B cell (primary cell): Measurements from ENCODE around the gene PRSS53. TPM values are rescaled to one million over a fixed set of nuclear protein-coding genes. Genes with fewer than 3 reads are reported as not detected.

ENCODE experiments used
- ATAC-seq: fragments of 200-7000 bp; cut with Tn5 transposase; one replicate; pipeline ENCODE4 v1.10.0; 2021; ENCODE audit warnings: low read depth, mild to moderate bottlenecking, moderate number of reproducible peaks, moderate library complexity
- CTCF ChIA-PET: fragments of 350-600 bp; sonication (Branson Sonifier 250); formaldehyde crosslinking; loops from one replicate; lab custom pipeline; 2021; ENCODE audit warnings: antibody characterized with exemption, inconsistent platforms; lab: Charles Lee
- POLR2A ChIA-PET: fragments of 350-600 bp; sonication (Branson Sonifier 250); formaldehyde crosslinking; loops from one replicate; lab custom pipeline; 2021; ENCODE audit warnings: antibody characterized with exemption; lab: Charles Lee
- DNase-seq: peaks from one replicate; pipeline ENCODE4 v3.0.0; 2013
- H2AFZ ChIP-seq: 2 replicates; pipeline ENCODE4 v1.6.1; 2012; ENCODE audit warnings: mild to moderate bottlenecking, low read depth, low read length; ENCODE audit not compliant: insufficient read depth, poor library complexity, severe bottlenecking
- H3K27ac ChIP-seq, 2 donors: 1 replicate in 1 of 2; 2 replicates in 1 of 2; pipeline ENCODE4 v1.5.1; 2012 to 2013; ENCODE audit warnings: low read length in 2 of 2, mild to moderate bottlenecking in 2 of 2, moderate library complexity in 1 of 2
- H3K27me3 ChIP-seq, 4 experiments: fragments of 200-600 bp in 1 of 4; sonication (generic) in 1 of 4; replicated peaks in 1 of 4; 1 replicate in 2 of 4; 2 replicates in 2 of 4; pipeline versions ENCODE4 v1.6.1 to v1.7.0; 2013 to 2016; ENCODE audit warnings: low read length in 3 of 4, mild to moderate bottlenecking in 2 of 4, mixed read lengths in 1 of 4, moderate library complexity in 1 of 4; ENCODE audit not compliant: insufficient read depth in 4 of 4, control insufficient read depth in 3 of 4; ENCODE audit errors: control extremely low read depth in 1 of 4
- H3K36me3 ChIP-seq, 2 experiments: replicated peaks in 1 of 2; 1 replicate in 1 of 2; 2 replicates in 1 of 2; pipeline versions ENCODE4 v1.6.1 to v1.7.1; 2013; ENCODE audit warnings: low read length in 1 of 2; ENCODE audit not compliant: insufficient read depth in 2 of 2, control insufficient read depth in 1 of 2; ENCODE audit errors: control extremely low read depth in 1 of 2, extremely low read depth in 1 of 2
- H3K4me1 ChIP-seq, 2 donors: fragments of 200-600 bp in 1 of 2; sonication (generic) in 1 of 2; 1 replicate in 1 of 2; 2 replicates in 1 of 2; pipeline versions ENCODE4 v1.5.1 to v1.6.1; 2013 to 2017; ENCODE audit warnings: low read length in 2 of 2; ENCODE audit not compliant: control insufficient read depth in 2 of 2, insufficient read depth in 2 of 2
- H3K4me2 ChIP-seq: replicated peaks from 2 replicates; pipeline ENCODE3; 2012; ENCODE audit warnings: mild to moderate bottlenecking, low read depth, low read length; ENCODE audit not compliant: poor library complexity, severe bottlenecking
- H3K4me3 ChIP-seq, 5 experiments: fragments of 200-600 bp in 1 of 5; sonication (generic) in 1 of 5; 1 replicate in 3 of 5; 2 replicates in 2 of 5; pipeline versions ENCODE4 v1.5.1 to v1.7.0; 2011 to 2016; ENCODE audit warnings: low read length in 4 of 5, mild to moderate bottlenecking in 4 of 5, low read depth in 2 of 5, control low read depth in 1 of 5, moderate library complexity in 1 of 5; ENCODE audit not compliant: insufficient read depth in 1 of 5; ENCODE audit errors: control extremely low read depth in 1 of 5, extremely low read depth in 1 of 5
- H3K79me2 ChIP-seq: fragments of 200-600 bp; sonication (generic); one replicate; pipeline ENCODE4 v1.6.0; 2016; ENCODE audit warnings: low read length; ENCODE audit not compliant: control insufficient read depth, insufficient read depth
- H3K9ac ChIP-seq: fragments of 200-600 bp; sonication (generic); 2 replicates; pipeline ENCODE4 v1.6.1; 2017; ENCODE audit warnings: mild to moderate bottlenecking, low read length, moderate library complexity
- H3K9me3 ChIP-seq, 3 donors: one replicate each; pipeline versions ENCODE4 v1.6.1 to v1.7.1; 2013; ENCODE audit warnings: low read length in 2 of 3; ENCODE audit not compliant: control insufficient read depth in 2 of 3, insufficient read depth in 1 of 3; ENCODE audit errors: control extremely low read depth in 1 of 3
- H4K20me1 ChIP-seq: 2 replicates; pipeline ENCODE4 v1.6.0; 2012; ENCODE audit warnings: mild to moderate bottlenecking, low read length; ENCODE audit not compliant: insufficient read depth, control insufficient read depth, poor library complexity, severe bottlenecking
- H3K27ac Mint-ChIP-seq: one replicate; pipeline ENCODE4 v1.8.0; 2021; ENCODE audit warnings: mixed read lengths
- H3K27me3 Mint-ChIP-seq: one replicate; pipeline ENCODE4 v1.8.0; 2021; ENCODE audit warnings: mixed read lengths
- H3K4me1 Mint-ChIP-seq: one replicate; pipeline ENCODE4 v1.8.0; 2021; ENCODE audit warnings: mixed read lengths
- H3K4me3 Mint-ChIP-seq: one replicate; pipeline ENCODE4 v1.8.0; 2021; ENCODE audit warnings: mixed read lengths
- H3K9me3 Mint-ChIP-seq: one replicate; pipeline ENCODE4 v1.8.0; 2022; ENCODE audit warnings: mixed read lengths; ENCODE audit not compliant: insufficient read depth
- EZH2 ChIP-seq: IDR thresholded peaks from 2 replicates; pipeline ENCODE4 v1.6.1; 2012; ENCODE audit warnings: borderline replicate concordance, low read depth, mild to moderate bottlenecking, moderate library complexity, low read length; ENCODE audit not compliant: insufficient read depth, poor library complexity, severe bottlenecking
- WGBS: methylation state at CpG from one replicate; pipeline ENCODE4 v1.1.5; 2013; ENCODE audit warnings: missing lambda C conversion rate; ENCODE audit not compliant: insufficient coverage; 5-methylcytosine and 5-hydroxymethylcytosine counted together
- intact Hi-C: fragments of 100-400 bp; cut with micrococcal nuclease; formaldehyde crosslinking; loops from one replicate; pipeline ENCODE4 v1.10.0; 2022
- polyA plus RNA-seq: library from polyadenylated mRNA; depleted of rRNA; stranded (reverse); fragments of >200 nt; gene quantifications from 2 replicates; pipeline ENCODE4 v1.2.3, GENCODE V29; 2012
- total RNA-seq, 2 donors: library from RNA; stranded (reverse); fragments of 120-200 nt in 1 of 2; gene quantifications; 1 replicate in 1 of 2; 2 replicates in 1 of 2; pipeline versions ENCODE4 v1.2.3 to v1.2.4, GENCODE V29; 2013 to 2022
- TF ChIP-seq, protein P1 (sequence below): fragments of 200-600 bp; IDR thresholded peaks from one replicate; pipeline ENCODE4 v1.8.0; 2022; ENCODE audit warnings: antibody characterized with exemption, mild to moderate bottlenecking

PRSS53 gene
- total and polyA plus RNA-seq, 2 donors (not counting 1 experiment from before 2014, with no cell fraction given): 10.1 to 10.8 TPM

- TF ChIP-seq, protein P1, sequence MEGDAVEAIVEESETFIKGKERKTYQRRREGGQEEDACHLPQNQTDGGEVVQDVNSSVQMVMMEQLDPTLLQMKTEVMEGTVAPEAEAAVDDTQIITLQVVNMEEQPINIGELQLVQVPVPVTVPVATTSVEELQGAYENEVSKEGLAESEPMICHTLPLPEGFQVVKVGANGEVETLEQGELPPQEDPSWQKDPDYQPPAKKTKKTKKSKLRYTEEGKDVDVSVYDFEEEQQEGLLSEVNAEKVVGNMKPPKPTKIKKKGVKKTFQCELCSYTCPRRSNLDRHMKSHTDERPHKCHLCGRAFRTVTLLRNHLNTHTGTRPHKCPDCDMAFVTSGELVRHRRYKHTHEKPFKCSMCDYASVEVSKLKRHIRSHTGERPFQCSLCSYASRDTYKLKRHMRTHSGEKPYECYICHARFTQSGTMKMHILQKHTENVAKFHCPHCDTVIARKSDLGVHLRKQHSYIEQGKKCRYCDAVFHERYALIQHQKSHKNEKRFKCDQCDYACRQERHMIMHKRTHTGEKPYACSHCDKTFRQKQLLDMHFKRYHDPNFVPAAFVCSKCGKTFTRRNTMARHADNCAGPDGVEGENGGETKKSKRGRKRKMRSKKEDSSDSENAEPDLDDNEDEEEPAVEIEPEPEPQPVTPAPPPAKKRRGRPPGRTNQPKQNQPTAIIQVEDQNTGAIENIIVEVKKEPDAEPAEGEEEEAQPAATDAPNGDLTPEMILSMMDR: no peak
- no peak for TF ChIP-seq EZH2
- ATAC-seq: no peak
- 67% methylated on average over 1 of the region's 3 CpGs for WGBS
- CTCF ChIA-PET: no interaction called here
- H3K4me1 Mint-ChIP-seq: peaks cover 20% of the 10 kb centered on the region
- DNase-seq: no peak
- no peaks in the 10 kb centered on the region for H3K27me3 Mint-ChIP-seq
- H3K36me3 ChIP-seq: peaks cover 0 to 5% of the 10 kb centered on the region in 2 experiments
- no peaks in the 10 kb centered on the region for H3K27me3 ChIP-seq
- peaks cover 6% of the 10 kb centered on the region for H3K79me2 ChIP-seq
- no peak overlapping the region for H3K27ac ChIP-seq
- H3K4me2 ChIP-seq: no peak overlapping the region
- no peak overlapping the region for H3K4me3 Mint-ChIP-seq
- intact Hi-C loops: no loop called here
- POLR2A ChIA-PET: no interaction called here
- H4K20me1 ChIP-seq: no peaks in the 10 kb centered on the region
- no peaks in the 10 kb centered on the region for H3K9me3 ChIP-seq
- H3K4me1 ChIP-seq: peaks cover 5% of the 10 kb centered on the region in 2 donors
- no peak overlapping the region for H3K9ac ChIP-seq
- H3K9me3 Mint-ChIP-seq: no peaks in the 10 kb centered on the region
- H3K4me3 ChIP-seq: no peak overlapping the region
- no peak overlapping the region for H2AFZ ChIP-seq
- H3K27ac Mint-ChIP-seq: no peak overlapping the region
These were observed 21.4 kb downstream of the PRSS53 start for GRCh38 chr16:31067342-31067741.

DNA sequence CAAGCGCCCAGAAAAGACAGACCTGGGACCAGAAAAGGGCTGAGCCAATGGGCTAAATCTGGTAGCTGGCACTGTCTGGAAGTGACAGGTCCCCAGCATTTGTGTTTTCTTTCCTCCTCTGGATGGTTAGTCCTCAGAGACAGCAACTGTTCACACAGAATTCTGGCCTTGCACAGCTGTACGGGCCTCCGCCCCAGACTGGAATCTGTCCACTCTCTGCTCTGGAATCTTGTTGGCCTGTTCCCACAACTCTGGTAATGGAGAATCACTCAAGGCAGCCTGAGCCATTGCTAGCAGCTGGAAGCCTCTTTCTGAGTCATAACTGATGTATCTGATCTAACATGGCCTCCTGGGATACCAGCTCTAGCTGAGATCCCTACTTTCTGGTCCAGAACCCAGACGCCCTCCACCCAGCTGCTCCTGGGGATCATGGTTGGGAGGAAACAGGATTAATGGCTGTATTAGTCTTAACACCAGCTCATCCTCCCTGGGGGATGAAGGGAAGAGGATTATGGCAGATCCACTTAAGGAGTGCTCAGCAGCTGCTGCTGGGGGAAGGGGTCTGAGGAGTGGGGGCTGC is 23.8 kb downstream of the PRSS53 start:
- H3K9me3 Mint-ChIP-seq: no peaks in the 10 kb centered on the region
- H3K27me3 Mint-ChIP-seq: no peaks in the 10 kb centered on the region
- no peaks in the 10 kb centered on the region for H3K79me2 ChIP-seq
- H3K36me3 ChIP-seq: peaks cover 0 to 20% of the 10 kb centered on the region in 2 experiments
- H3K4me3 ChIP-seq: no peak overlapping the region
- WGBS: 96% methylated on average over 4 of the region's 4 CpGs
- no peak overlapping the region for H3K4me2 ChIP-seq
- H3K27ac ChIP-seq: no peak overlapping the region
- peaks cover 12% of the 10 kb centered on the region for H3K4me1 Mint-ChIP-seq
- H4K20me1 ChIP-seq: no peaks in the 10 kb centered on the region
- no peak overlapping the region for H3K4me3 Mint-ChIP-seq
- POLR2A ChIA-PET: no interaction called here
- H3K9me3 ChIP-seq: no peaks in the 10 kb centered on the region
- DNase-seq (no peak), ATAC-seq (no peak)
- H3K9ac ChIP-seq: no peak overlapping the region
- H3K4me1 ChIP-seq: no peaks in the 10 kb centered on the region
- H3K27me3 ChIP-seq: no peaks in the 10 kb centered on the region
- CTCF ChIA-PET: no interaction called here
- no peak overlapping the region for H3K27ac Mint-ChIP-seq
- intact Hi-C loops: no loop called here
- no peak for TF ChIP-seq EZH2
- TF ChIP-seq, protein P1: no peak
- no peak overlapping the region for H2AFZ ChIP-seq
